ENCODE measurements around the gene NSUN3. TPM values are rescaled to one million over a fixed set of nuclear protein-coding genes. Genes with fewer than 3 reads are reported as not detected.
A peak's percentile ranks its signal among the peaks of the same experiment; 100 is the strongest.

NSUN3 gene
- total and polyA plus RNA-seq, 2 of the 8 experiments (the other 6 are each of a cell fraction or from before 2014, with no cell fraction given): 2.1 to 5.1 TPM

DNA sequence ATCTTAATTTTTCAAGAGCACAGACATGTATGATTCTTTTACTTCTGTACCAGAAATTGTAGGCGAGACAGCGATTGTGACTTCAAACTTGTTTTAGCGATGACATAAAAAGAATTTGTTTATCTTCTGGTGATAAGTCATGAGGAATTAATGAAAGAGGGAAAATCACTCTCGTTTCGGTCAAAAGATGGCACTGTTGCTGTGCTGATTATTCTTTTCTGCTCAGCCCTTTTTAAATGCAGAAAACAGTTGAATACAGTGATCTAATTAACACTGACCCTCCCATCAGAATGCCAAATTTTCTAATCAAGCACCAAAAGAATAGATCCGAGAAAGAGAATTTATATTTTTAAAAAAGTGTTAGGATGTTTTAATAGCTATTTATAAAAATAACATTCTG, 52.6 kb downstream of the NSUN3 start:
- Histone ChIP-seq H2AFZ (ENCODE audit: low read length) (no peak overlapping the region), H3K4ac (replicated peaks; ENCODE audit: insufficient read length, low read depth, low read length) (no peak overlapping the region), H3K9ac (replicated peaks in 1 of 4; ENCODE audit: extremely low read depth in 1 of 4, low read depth in 3 of 4, low read length in 3 of 4) (no peak overlapping the region), H3K9me3 (ENCODE audit: insufficient read depth in 2 of 2, low read depth in 1 of 2, low read length in 1 of 2) (no peaks in the 10 kb centered on the region), H3K14ac (ENCODE audit: insufficient read length) (no peak overlapping the region), H2AK5ac (ENCODE audit: low read depth, low read length) (no peak overlapping the region), H3K36me3 (ENCODE audit: control insufficient read depth in 2 of 4, insufficient read depth in 4 of 4, low read length in 3 of 4) (peaks cover 0 to 2% (median 0%) of the 10 kb centered on the region in 4 experiments; a peak in 1 of 8 replicates), H3K4me2 (ENCODE audit: insufficient read depth in 1 of 2, low read depth in 2 of 2, low read length in 2 of 2) (no peak overlapping the region), H3K27me3 (replicated peaks in 1 of 4; ENCODE audit: control insufficient read depth in 3 of 4, extremely low read depth in 1 of 4, insufficient read depth in 3 of 4, low read length in 3 of 4) (no peaks in the 10 kb centered on the region), H2BK20ac (ENCODE audit: low read length) (no peak overlapping the region), H3K4me3 (ENCODE audit: extremely low read depth in 1 of 4, insufficient read depth in 2 of 4, low read depth in 3 of 4, low read length in 4 of 4) (no peak overlapping the region), H3K27ac (ENCODE audit: low read depth, low read length) (no peak overlapping the region), H2BK5ac (ENCODE audit: low read depth, low read length) (no peak overlapping the region), H4K20me1 (replicated peaks in 1 of 2; ENCODE audit: control insufficient read depth in 1 of 2, insufficient read depth in 2 of 2, low read length in 2 of 2) (no peaks in the 10 kb centered on the region), H4K8ac (ENCODE audit: extremely low read depth, insufficient read depth, low read length) (no peak overlapping the region), H3K18ac (ENCODE audit: extremely low read depth, low read length) (no peak overlapping the region), H2BK15ac (ENCODE audit: low read length) (no peak overlapping the region), H3K79me1 (ENCODE audit: low read depth, low read length) (no peaks in the 10 kb centered on the region), H2BK120ac (replicated peaks; ENCODE audit: low read depth, low read length) (no peak overlapping the region), H2BK12ac (ENCODE audit: low read depth, low read length) (no peak overlapping the region), H3K56ac (replicated peaks; ENCODE audit: insufficient read length, low read depth, low read length) (no peak overlapping the region), H3K23ac (ENCODE audit: insufficient read length) (no peak overlapping the region), H3K4me1 (replicated peaks in 1 of 4; ENCODE audit: control insufficient read depth in 3 of 4, insufficient read depth in 4 of 4, low read length in 3 of 4) (no peaks in the 10 kb centered on the region), H3K79me2 (ENCODE audit: control insufficient read depth in 1 of 2, insufficient read depth in 2 of 2, low read length in 2 of 2) (no peaks in the 10 kb centered on the region), H3K23me2 (ENCODE audit: low read depth, low read length) (no peaks in the 10 kb centered on the region), H4K5ac (ENCODE audit: insufficient read length, low read depth, low read length) (no peak overlapping the region), H4K91ac (replicated peaks; ENCODE audit: insufficient read length, low read length) (no peak overlapping the region)
- peak; percentile 74 for FAIRE-seq
- 50% methylated on average over 6 of the region's 6 CpGs; no CpG with 5 or more reads in 1 of the 2 experiments for WGBS, 2 experiments (ENCODE audit: extremely low coverage in 1 of 2, insufficient coverage in 1 of 2, insufficient read length in 1 of 2, insufficient replicate concordance in 2 of 2, low coverage in 1 of 2, low lambda C conversion rate in 2 of 2, missing lambda C conversion rate in 1 of 2)
- ChIA-PET CTCF (ENCODE audit: partially characterized antibody) (interaction anchor here (0.6 to 1.3 kb wide), 4 partner anchors 23 to 226 kb away, joined by 3 read pairs; no protein-coding TSS in a partner anchor), POLR2A (ENCODE audit: partially characterized antibody) (no interaction called here)
- DNase-seq (ENCODE audit: low read depth in 1 of 2, low spot score in 2 of 2): no peak
- TF ChIP-seq RAD21 (IDR thresholded peaks at IDR 0.05 in 1 of 2, conservative IDR thresholded peaks at IDR 0.05 in 1 of 2; ENCODE audit: low read depth in 2 of 2, low read length in 2 of 2) (peak; percentile 73 to 80), CTCF (IDR thresholded peaks at IDR 0.05; ENCODE audit: control extremely low read depth in 1 of 3, insufficient read depth in 1 of 3, low read depth in 1 of 3, low read length in 3 of 3) (peak in 2 of 3 experiments; percentile 28 to 56; a peak in 2 of 4 replicates), EZH2 (IDR thresholded peaks at IDR 0.05; ENCODE audit: low read depth, low read length, severe bottlenecking) (no peak)
